ENCODE data around the gene POC1B.

The POC1B gene

DNA sequence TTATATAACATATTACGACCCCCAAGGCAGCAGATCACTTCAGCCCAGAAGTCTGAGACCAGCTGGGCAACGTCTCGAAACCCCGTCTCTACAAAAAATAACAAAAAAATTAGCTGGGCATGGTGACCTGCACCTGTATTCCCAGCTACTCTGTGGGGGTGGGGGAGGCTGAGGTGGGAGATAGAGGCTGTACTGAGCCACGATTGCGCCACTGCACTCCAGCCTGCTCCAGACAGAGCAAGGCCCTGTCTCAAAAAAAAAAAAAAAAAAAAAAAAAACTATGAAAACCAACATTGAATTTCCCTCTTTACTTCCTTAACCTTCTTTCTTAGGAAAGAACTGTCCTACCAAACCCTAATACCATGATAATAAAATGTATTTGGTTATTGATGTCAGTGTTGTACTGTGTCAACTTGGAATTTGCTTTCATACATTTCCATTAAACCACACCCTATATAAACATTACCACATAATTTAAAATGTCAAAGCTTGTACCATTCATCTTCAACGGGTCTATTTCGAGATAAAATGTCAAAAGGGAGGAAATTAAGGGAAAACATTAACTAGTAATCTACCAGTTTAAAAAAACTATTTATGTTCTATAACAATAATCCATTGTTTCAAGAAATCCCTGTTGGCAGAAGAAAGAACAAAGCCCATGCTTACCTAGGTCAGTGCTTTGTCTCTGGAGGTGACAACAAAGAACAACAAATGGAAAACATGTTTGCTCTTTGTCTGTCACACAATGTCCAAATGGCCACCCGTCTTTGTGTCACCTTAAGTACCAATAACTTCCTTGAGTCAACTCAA, 18.6 kb downstream of the POC1B start:
- Histone ChIP-seq H3K27me3 (ENCODE audit: control insufficient read depth, insufficient read depth, low read length) (no peaks in the 10 kb centered on the region), H3K4me1 (ENCODE audit: control insufficient read depth, insufficient read depth, low read length) (no peaks in the 10 kb centered on the region), H3K9ac (ENCODE audit: low read depth, low read length) (no peak overlapping the region), H3K9me3 (replicated peaks; ENCODE audit: low read length) (no peaks in the 10 kb centered on the region), H3K4me3 (ENCODE audit: low read length) (no peak overlapping the region), H3K4me2 (ENCODE audit: low read length) (no peak overlapping the region), H3K36me3 (ENCODE audit: insufficient read depth, low read length) (no peaks in the 10 kb centered on the region)

DNA sequence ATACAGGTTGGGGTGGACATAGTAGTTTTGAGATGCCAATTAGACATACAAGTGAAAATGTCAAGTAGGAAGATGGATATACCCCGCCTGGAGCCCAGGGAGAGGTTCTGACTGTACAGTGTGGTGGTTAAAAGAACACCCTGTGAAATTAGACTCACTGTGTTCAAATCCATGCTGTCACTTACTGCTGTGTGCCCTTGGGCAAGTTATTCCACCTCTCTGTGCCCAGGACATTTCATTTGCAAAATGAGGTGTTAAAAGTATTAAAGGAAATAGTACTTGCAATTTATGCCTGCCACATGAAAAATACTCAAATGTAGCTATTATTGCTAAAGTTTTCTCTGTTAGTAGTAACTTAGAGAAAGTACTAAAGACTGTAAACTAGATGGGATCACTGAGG, 19.8 kb downstream of the POC1B start:
- Histone ChIP-seq H3K27me3 (ENCODE audit: control insufficient read depth, insufficient read depth, low read length) (no peaks in the 10 kb centered on the region), H3K4me1 (ENCODE audit: control insufficient read depth, insufficient read depth, low read length) (no peaks in the 10 kb centered on the region), H3K36me3 (ENCODE audit: insufficient read depth, low read length) (no peaks in the 10 kb centered on the region), H3K4me2 (ENCODE audit: low read length) (no peak overlapping the region), H3K9ac (ENCODE audit: low read depth, low read length) (no peak overlapping the region), H3K9me3 (replicated peaks; ENCODE audit: low read length) (no peaks in the 10 kb centered on the region), H3K4me3 (ENCODE audit: low read length) (no peak overlapping the region)

DNA sequence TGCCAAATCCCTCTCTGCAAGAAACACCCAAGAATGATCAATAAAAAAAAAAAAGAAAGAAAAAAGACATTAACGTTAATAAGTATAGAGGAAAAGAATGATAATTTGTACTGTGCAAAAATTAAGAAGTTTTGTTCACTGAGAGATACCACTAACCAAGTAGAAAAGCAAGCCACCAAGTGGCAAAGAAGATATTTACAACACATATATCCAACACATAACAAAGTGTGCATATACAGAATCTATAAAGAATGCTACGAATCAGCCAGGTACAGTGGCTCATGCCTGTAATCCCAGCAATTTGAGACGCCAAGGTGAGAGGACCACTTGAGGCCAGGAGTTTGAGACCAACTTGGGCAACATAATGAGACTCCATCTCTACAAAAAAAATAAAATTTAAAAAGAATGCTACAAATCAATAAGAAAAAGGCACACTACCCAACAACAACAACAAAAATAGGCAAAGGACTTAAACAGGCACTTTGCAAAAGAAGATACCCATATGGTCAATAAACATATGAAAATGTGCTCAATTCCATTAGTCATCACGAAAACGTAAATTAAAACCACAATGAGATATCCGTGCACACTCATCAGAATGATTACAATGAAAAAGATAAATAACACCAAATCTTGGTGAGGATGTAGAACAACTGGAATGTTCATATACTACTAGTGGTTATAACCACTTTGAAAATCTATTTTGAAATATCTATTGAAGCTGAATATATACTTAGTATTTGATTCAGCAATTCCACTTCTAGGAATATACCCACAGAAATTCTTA, 21.1 kb downstream of the POC1B start:
- Histone ChIP-seq H3K36me3 (ENCODE audit: insufficient read depth, low read length) (no peaks in the 10 kb centered on the region), H3K4me3 (ENCODE audit: low read length) (no peak overlapping the region), H3K4me2 (ENCODE audit: low read length) (no peak overlapping the region), H3K4me1 (ENCODE audit: control insufficient read depth, insufficient read depth, low read length) (no peaks in the 10 kb centered on the region), H3K9me3 (replicated peaks; ENCODE audit: low read length) (no peaks in the 10 kb centered on the region), H3K27me3 (ENCODE audit: control insufficient read depth, insufficient read depth, low read length) (no peaks in the 10 kb centered on the region), H3K9ac (ENCODE audit: low read depth, low read length) (no peak overlapping the region)

DNA sequence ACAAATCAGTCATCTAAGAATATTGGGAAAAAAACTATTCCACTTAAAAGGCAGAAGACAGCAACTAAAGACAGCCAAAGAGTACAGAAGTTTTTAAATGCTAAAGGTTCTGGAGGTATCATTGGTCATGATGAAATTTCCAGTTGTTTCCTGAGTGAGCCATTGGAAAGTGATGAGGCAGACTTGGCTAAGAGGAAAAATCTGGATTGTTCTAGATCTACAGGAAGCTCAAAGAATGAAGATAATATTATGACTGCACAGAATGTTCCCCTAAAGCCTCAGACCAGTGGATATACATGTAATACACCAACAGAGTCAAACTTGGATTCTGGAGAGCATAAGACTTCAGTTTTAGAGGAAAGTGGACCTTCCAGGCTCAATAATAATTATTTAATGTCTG, 24.1 kb downstream of the POC1B start:
- Histone ChIP-seq H3K36me3 (ENCODE audit: insufficient read depth, low read length) (no peaks in the 10 kb centered on the region), H3K4me1 (ENCODE audit: control insufficient read depth, insufficient read depth, low read length) (no peaks in the 10 kb centered on the region), H3K27me3 (ENCODE audit: control insufficient read depth, insufficient read depth, low read length) (no peaks in the 10 kb centered on the region), H3K4me3 (ENCODE audit: low read length) (no peak overlapping the region), H3K9ac (ENCODE audit: low read depth, low read length) (no peak overlapping the region), H3K4me2 (ENCODE audit: low read length) (no peak overlapping the region), H3K9me3 (replicated peaks; ENCODE audit: low read length) (no peaks in the 10 kb centered on the region)

GRCh38 chr12:89499857-89500256, 26.0 kb downstream of the POC1B start:
- Histone ChIP-seq H3K4me3 (ENCODE audit: low read length) (no peak overlapping the region), H3K9me3 (replicated peaks; ENCODE audit: low read length) (no peaks in the 10 kb centered on the region), H3K36me3 (ENCODE audit: insufficient read depth, low read length) (no peaks in the 10 kb centered on the region), H3K4me2 (ENCODE audit: low read length) (no peak overlapping the region), H3K9ac (ENCODE audit: low read depth, low read length) (no peak overlapping the region), H3K27me3 (ENCODE audit: control insufficient read depth, insufficient read depth, low read length) (no peaks in the 10 kb centered on the region), H3K4me1 (ENCODE audit: control insufficient read depth, insufficient read depth, low read length) (no peaks in the 10 kb centered on the region)

DNA sequence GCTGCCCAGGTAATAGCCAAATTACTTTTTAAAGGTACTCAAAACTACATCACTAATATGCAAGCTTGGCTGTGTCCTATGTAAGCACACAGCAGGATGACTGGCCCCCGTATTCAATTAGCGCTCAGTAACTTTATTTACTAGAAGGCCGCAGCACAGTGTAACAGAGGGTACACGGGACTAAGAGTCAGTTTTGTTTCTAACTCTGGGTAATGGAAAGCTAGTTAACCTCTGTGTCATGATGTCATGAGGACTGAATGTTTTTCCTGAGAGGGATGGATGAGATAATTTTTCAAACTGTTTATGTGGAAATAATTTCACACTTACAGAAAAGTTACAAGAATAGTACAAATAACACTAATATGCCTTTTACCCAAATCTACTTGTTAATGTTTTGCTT, 28.4 kb downstream of the POC1B start:
- Histone ChIP-seq H3K9ac (ENCODE audit: low read depth, low read length) (no peak overlapping the region), H3K4me1 (ENCODE audit: control insufficient read depth, insufficient read depth, low read length) (no peaks in the 10 kb centered on the region), H3K4me3 (ENCODE audit: low read length) (no peak overlapping the region), H3K27me3 (ENCODE audit: control insufficient read depth, insufficient read depth, low read length) (no peaks in the 10 kb centered on the region), H3K4me2 (ENCODE audit: low read length) (no peak overlapping the region), H3K9me3 (replicated peaks; ENCODE audit: low read length) (no peaks in the 10 kb centered on the region), H3K36me3 (ENCODE audit: insufficient read depth, low read length) (no peaks in the 10 kb centered on the region)

DNA sequence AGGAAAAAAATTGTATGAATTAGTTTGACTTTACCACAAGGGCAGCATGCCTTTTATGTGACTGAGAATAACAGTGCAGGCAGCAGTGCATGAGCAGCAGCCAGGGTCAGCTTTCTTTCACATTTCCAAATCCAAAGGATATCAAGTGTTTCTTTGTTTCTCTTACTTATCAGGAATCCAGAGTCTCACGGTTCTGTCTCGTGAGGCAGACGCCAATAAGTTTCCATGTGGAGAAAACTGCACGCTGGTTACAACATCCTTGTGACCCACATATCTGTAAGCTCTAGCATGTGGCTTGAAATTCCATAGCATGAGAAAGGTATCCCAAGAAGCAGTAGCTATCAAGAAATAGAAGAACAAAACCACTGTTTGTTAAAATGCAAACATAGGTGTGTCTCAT, 28.8 kb downstream of the POC1B start:
- Histone ChIP-seq H3K4me1 (ENCODE audit: control insufficient read depth, insufficient read depth, low read length) (no peaks in the 10 kb centered on the region), H3K9me3 (replicated peaks; ENCODE audit: low read length) (no peaks in the 10 kb centered on the region), H3K9ac (ENCODE audit: low read depth, low read length) (no peak overlapping the region), H3K4me3 (ENCODE audit: low read length) (no peak overlapping the region), H3K27me3 (ENCODE audit: control insufficient read depth, insufficient read depth, low read length) (no peaks in the 10 kb centered on the region), H3K4me2 (ENCODE audit: low read length) (no peak overlapping the region), H3K36me3 (ENCODE audit: insufficient read depth, low read length) (no peaks in the 10 kb centered on the region)

DNA sequence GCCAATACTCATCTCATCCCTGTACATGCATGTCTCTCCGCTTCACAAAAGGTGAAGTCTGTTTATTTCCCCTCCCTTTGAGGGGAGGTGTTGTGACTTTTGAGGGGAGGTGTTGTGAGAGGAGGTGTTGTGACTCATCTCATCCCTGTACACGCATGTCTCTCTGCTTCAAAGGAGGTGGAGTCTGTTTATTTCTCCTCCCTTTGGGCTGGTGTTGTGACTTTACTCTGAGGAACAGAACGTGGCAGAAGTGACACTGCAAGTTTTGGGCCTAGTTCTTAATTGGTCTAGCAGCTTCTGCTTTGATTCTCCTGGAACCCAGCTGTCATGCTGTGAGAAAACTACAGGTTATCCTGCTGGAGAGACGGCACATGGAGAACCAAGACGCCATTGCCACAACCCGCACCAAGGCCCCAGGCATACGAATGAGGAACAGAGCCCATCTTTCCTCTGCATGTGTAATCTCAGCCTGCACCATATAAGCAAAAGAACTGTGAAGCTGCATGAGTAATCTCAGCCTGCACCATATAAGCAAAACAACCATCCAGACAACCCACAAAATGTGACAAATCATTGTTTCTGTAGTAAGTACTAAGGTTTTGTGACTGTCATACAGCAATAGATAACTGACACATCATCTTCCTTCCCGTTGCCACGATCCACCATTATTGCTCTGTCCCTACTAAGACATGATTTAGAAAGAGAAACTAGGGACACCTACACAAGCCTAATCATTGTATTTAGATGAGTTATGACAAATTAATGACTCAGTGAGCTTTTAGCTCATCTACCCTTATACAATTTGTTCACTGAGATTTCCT, 31.2 kb downstream of the POC1B start:
- Histone ChIP-seq H3K27me3 (ENCODE audit: control insufficient read depth, insufficient read depth, low read length) (no peaks in the 10 kb centered on the region), H3K9me3 (replicated peaks; ENCODE audit: low read length) (no peaks in the 10 kb centered on the region), H3K9ac (ENCODE audit: low read depth, low read length) (no peak overlapping the region), H3K4me1 (ENCODE audit: control insufficient read depth, insufficient read depth, low read length) (no peaks in the 10 kb centered on the region), H3K4me3 (ENCODE audit: low read length) (no peak overlapping the region), H3K36me3 (ENCODE audit: insufficient read depth, low read length) (no peaks in the 10 kb centered on the region), H3K4me2 (ENCODE audit: low read length) (peak overlapping the region; percentile 6)

GRCh38 chr12:89493670-89494302, 32.1 kb downstream of the POC1B start:
- Histone ChIP-seq H3K9ac (ENCODE audit: low read depth, low read length) (no peak overlapping the region), H3K4me3 (ENCODE audit: low read length) (no peak overlapping the region), H3K9me3 (replicated peaks; ENCODE audit: low read length) (no peaks in the 10 kb centered on the region), H3K27me3 (ENCODE audit: control insufficient read depth, insufficient read depth, low read length) (no peaks in the 10 kb centered on the region), H3K36me3 (ENCODE audit: insufficient read depth, low read length) (no peaks in the 10 kb centered on the region), H3K4me1 (ENCODE audit: control insufficient read depth, insufficient read depth, low read length) (no peaks in the 10 kb centered on the region), H3K4me2 (ENCODE audit: low read length) (no peak overlapping the region)

DNA sequence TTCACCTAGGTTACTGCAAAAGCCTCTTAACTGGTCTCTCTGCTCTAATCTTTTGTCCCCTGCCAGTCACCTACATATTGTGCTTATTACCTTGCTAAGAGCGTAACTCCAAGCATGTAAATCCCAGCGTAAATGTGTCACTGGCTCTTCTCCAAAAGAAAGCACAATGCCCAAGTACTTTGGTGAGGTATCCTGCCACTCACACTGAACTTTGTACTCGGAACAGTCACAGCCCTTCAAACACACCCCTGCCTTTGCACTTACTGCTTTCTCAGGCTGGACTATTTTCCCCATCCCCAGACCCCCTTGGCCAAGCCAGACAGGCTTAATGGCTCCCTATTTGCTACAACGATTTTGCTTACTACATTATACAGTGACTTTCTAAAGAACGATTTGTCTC, 33.0 kb downstream of the POC1B start:
- Histone ChIP-seq H3K9ac (ENCODE audit: low read depth, low read length) (no peak overlapping the region), H3K36me3 (ENCODE audit: insufficient read depth, low read length) (no peaks in the 10 kb centered on the region), H3K4me1 (ENCODE audit: control insufficient read depth, insufficient read depth, low read length) (no peaks in the 10 kb centered on the region), H3K27me3 (ENCODE audit: control insufficient read depth, insufficient read depth, low read length) (no peaks in the 10 kb centered on the region), H3K4me2 (ENCODE audit: low read length) (no peak overlapping the region), H3K9me3 (replicated peaks; ENCODE audit: low read length) (no peaks in the 10 kb centered on the region), H3K4me3 (ENCODE audit: low read length) (no peak overlapping the region)

GRCh38 chr12:89490922-89491321, 34.9 kb downstream of the POC1B start:
- no peaks in the 10 kb centered on the region for H3K36me3 ChIP-seq (ENCODE audit: insufficient read depth, low read length)
- H3K4me3 ChIP-seq (ENCODE audit: low read length) = no peak overlapping the region
- no peak overlapping the region for H3K9ac ChIP-seq (ENCODE audit: low read depth, low read length)
- H3K4me1 ChIP-seq (ENCODE audit: control insufficient read depth, insufficient read depth, low read length) = no peaks in the 10 kb centered on the region
- no peak overlapping the region for H3K4me2 ChIP-seq (ENCODE audit: low read length)
- no peaks in the 10 kb centered on the region for H3K27me3 ChIP-seq (ENCODE audit: control insufficient read depth, insufficient read depth, low read length)
- H3K9me3 ChIP-seq (replicated peaks; ENCODE audit: low read length) = no peaks in the 10 kb centered on the region

All from skeletal muscle satellite cell (primary cell).